HFFc6 (cell line): Measurements from ENCODE around the gene ASTN2. TPM values are rescaled to one million over a fixed set of nuclear protein-coding genes. Genes with fewer than 3 reads are reported as not detected.

Experiments
- DNase-seq: peaks from one replicate; pipeline ENCODE4 v3.0.0-alpha.2; 2018
- H3K27ac Mint-ChIP-seq: 2 replicates; pipeline ENCODE4 v1.8.0; 2020; ENCODE audit warnings: mild to moderate bottlenecking, mixed read lengths
- H3K27me3 Mint-ChIP-seq: 2 replicates; pipeline ENCODE4 v1.8.0; 2021; ENCODE audit warnings: mild to moderate bottlenecking, moderate library complexity, mixed read lengths; ENCODE audit not compliant: insufficient read depth
- H3K36me3 Mint-ChIP-seq: 2 replicates; pipeline ENCODE4 v1.8.0; 2021; ENCODE audit warnings: low read depth, mixed read lengths
- H3K4me1 Mint-ChIP-seq: 2 replicates; pipeline ENCODE4 v1.8.0; 2020; ENCODE audit warnings: low read depth, mixed read lengths
- H3K4me3 Mint-ChIP-seq: 2 replicates; pipeline ENCODE4 v1.8.0; 2020; ENCODE audit warnings: mild to moderate bottlenecking, moderate library complexity, mixed read lengths
- H3K9me3 Mint-ChIP-seq: 2 replicates; pipeline ENCODE4 v1.8.0; 2020; ENCODE audit warnings: mild to moderate bottlenecking, mixed read lengths
- total RNA-seq, 6 experiments: library from RNA; stranded (reverse); fragmentation: NEBNext Ultra II Directional; extraction: Animal tissue kit (Norgen Biotek cat#: 25700); gene quantifications; 2 replicates in 1 of 6; 3 replicates in 5 of 6; pipeline ENCODE4 v1.2.3, GENCODE V29; 2021
- TF ChIP-seq, protein P1 (sequence below): fragments of 200-600 bp; sonication (generic); IDR thresholded peaks from 2 replicates; pipeline ENCODE4 v1.5.0; 2021; ENCODE audit warnings: antibody characterized with exemption, mild to moderate bottlenecking

The ASTN2 gene
- total RNA-seq, 6 experiments from 2014 or later, result 7.3 to 9.7 (median 8.3) TPM

DNA sequence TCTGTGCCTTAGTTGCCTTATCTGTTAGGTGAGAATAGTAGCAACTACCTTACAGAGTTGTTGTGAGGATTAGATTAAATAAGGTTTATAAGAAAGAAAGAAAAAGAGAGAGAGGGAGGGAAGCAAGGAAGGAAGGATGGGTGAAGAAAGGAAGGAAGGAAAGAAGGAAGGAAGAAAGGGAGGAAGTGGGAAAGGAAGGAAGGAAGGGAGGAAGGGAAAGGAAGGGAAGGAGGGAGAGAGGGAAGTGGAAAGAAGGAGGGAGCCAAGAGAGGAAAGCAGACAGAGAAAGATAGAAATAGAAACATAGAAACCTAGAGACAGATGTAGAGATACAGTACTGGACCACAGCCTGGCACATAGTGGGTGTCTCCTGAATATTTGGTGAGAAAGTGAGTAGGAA lies 934.9 kb downstream of the ASTN2 start:
- H3K27me3 Mint-ChIP-seq, result peaks cover 2% of the 10 kb centered on the region; the same call in 1 of the 2 replicates
- DNase-seq, result no peak
- no peak overlapping the region for H3K4me3 Mint-ChIP-seq
- H3K4me1 Mint-ChIP-seq, result peaks cover 35% of the 10 kb centered on the region
- H3K36me3 Mint-ChIP-seq, result no peaks in the 10 kb centered on the region; the same call in none of the 2 replicates
- TF ChIP-seq, protein P1, sequence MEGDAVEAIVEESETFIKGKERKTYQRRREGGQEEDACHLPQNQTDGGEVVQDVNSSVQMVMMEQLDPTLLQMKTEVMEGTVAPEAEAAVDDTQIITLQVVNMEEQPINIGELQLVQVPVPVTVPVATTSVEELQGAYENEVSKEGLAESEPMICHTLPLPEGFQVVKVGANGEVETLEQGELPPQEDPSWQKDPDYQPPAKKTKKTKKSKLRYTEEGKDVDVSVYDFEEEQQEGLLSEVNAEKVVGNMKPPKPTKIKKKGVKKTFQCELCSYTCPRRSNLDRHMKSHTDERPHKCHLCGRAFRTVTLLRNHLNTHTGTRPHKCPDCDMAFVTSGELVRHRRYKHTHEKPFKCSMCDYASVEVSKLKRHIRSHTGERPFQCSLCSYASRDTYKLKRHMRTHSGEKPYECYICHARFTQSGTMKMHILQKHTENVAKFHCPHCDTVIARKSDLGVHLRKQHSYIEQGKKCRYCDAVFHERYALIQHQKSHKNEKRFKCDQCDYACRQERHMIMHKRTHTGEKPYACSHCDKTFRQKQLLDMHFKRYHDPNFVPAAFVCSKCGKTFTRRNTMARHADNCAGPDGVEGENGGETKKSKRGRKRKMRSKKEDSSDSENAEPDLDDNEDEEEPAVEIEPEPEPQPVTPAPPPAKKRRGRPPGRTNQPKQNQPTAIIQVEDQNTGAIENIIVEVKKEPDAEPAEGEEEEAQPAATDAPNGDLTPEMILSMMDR, result no peak
- no peak overlapping the region for H3K27ac Mint-ChIP-seq
- no peaks in the 10 kb centered on the region for H3K9me3 Mint-ChIP-seq

DNA sequence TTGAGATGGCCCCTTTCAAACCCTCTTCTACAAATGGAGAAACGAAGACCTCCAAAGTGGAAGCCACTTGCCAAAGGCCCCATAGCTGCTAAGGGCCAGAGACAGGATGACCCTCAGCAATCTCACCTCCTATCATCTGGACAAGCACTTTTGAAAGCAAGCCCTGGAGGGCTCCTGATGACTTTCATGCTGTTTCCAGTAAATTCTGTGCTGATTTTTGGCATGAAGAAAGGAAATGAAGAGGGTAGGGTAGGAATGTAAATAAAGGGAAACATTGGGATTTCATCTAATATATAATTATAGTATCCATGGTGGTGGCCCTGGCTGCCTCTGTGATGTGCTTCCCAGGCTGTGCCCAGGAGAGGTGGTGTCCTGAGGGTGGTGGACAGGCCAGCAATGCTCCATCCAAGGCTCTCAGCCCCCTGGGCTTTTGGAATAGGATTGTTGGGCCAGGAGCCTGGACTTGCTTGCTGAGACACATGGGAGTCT lies 935.8 kb downstream of the ASTN2 start:
- H3K4me1 Mint-ChIP-seq, result peaks cover 34% of the 10 kb centered on the region
- H3K36me3 Mint-ChIP-seq, result no peaks in the 10 kb centered on the region; the same call in none of the 2 replicates
- no peak overlapping the region for H3K27ac Mint-ChIP-seq
- TF ChIP-seq, protein P1, result no peak
- peaks cover 2% of the 10 kb centered on the region; the same call in 1 of the 2 replicates for H3K27me3 Mint-ChIP-seq
- DNase-seq, result no peak
- no peaks in the 10 kb centered on the region for H3K9me3 Mint-ChIP-seq
- no peak overlapping the region for H3K4me3 Mint-ChIP-seq

DNA sequence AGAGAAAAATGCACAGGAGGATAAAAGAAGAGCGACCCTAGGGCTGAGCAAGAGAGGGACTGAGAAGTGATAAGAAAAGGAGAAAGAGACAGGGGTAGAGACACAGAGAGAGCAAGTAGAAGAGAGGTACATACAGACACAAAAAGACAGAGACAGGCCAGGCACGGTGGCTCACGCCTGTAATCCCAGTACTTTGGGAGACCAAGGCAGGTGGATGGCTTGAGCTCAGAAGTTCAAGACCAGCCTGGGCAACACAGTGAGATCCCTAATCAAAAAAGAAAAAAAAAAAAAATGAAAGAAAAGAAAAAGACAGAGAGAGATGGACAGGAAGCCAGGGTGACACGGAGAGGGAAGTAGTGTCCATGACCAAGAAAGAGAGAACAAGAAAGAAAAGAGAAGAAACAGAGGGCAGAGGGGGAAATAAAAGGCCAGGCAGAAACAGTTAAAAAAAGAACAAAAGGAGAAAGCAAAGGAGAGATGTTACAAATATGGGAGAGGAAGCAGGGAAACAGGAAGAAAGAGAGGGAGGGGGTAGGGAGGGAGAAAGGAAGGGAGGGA lies 937.2 kb downstream of the ASTN2 start:
- Mint-ChIP-seq H3K4me1 (peaks cover 34% of the 10 kb centered on the region), H3K27me3 (peaks cover 2% of the 10 kb centered on the region; the same call in 1 of the 2 replicates), H3K27ac (no peak overlapping the region), H3K36me3 (no peaks in the 10 kb centered on the region; the same call in none of the 2 replicates), H3K9me3 (no peaks in the 10 kb centered on the region), H3K4me3 (no peak overlapping the region)
- no peak for DNase-seq
- TF ChIP-seq, protein P1, result no peak

DNA sequence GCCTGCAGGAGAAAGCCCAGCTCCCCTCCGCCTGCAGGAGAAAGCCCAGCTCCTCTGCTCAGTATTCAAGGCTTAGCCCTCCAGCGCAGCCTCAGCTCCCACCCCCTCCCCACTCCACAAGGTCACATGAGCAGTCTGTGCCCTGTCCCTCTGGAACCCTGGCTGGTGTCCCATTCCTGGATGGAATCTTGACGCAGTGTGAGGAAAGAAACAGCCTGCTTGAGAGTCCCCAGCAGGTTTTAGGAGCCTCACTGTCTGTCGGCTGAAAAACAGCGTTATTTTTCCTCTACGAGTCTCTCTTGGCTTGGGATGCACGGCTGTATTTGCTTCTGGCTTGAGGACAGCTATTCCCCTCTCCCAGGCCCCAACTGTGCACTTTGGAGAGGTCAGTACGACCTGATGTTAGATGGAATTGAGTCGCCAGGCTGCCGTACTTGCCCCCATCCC lies 937.9 kb downstream of the ASTN2 start:
- Mint-ChIP-seq H3K4me3 (no peak overlapping the region), H3K27ac (no peak overlapping the region), H3K9me3 (no peaks in the 10 kb centered on the region), H3K27me3 (peaks cover 2% of the 10 kb centered on the region; the same call in 1 of the 2 replicates), H3K4me1 (peaks cover 37% of the 10 kb centered on the region), H3K36me3 (no peaks in the 10 kb centered on the region; the same call in none of the 2 replicates)
- TF ChIP-seq, protein P1, result no peak
- DNase-seq, result no peak

DNA sequence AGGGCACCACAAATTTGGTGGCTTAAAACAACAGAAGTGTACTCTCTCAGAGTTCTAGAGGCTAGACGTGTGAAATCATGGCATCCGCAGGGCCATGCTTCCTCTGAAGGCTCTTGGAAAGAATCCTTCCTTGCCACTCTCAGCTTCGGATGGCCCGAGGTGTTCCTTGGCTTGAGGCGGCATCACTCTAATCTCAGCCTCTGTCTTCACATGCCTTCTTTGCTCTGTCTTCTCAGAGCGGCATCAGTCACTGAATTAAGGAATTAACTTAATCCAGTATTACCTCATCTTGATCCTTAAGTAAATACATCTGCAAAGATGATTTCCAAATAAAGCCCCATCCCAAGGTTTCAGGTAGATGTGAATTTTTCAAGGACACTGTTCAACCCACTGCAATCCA lies 938.9 kb downstream of the ASTN2 start:
- Mint-ChIP-seq H3K27me3 (peaks cover 2% of the 10 kb centered on the region; the same call in 1 of the 2 replicates), H3K9me3 (no peaks in the 10 kb centered on the region), H3K36me3 (no peaks in the 10 kb centered on the region; the same call in none of the 2 replicates), H3K27ac (no peak overlapping the region), H3K4me3 (no peak overlapping the region), H3K4me1 (peaks cover 47% of the 10 kb centered on the region)
- TF ChIP-seq, protein P1, result no peak
- DNase-seq, result no peak
